ENCODE results near the gene CCT3.

- no peak for TF ChIP-seq POLR2A (IDR thresholded peaks at IDR 0.05)
- no peak for TF ChIP-seq CTCF (IDR thresholded peaks at IDR 0.05)
- TF ChIP-seq EP300 (IDR thresholded peaks at IDR 0.05), result no peak
Measured at GRCh38 chr1:156298852-156299357, 39.2 kb downstream of the CCT3 start, which contains the start of gene VHLL.
